Stomach (tissue), 4 donors: ENCODE results near the gene ELF2.
"Not testable (repeated sequence)": the region's sequence is repeated elsewhere in the genome, so short reads cannot be mapped to it uniquely, and the experiment has no call there.

Experiments
- EP300 ChIP-seq: sonication (generic); formaldehyde crosslinking; IDR thresholded peaks from one replicate; pipeline ENCODE4 v1.6.1; 2017; ENCODE audit warnings: antibody characterized with exemption
- POLR2A ChIP-seq, 4 donors: fragments of 450-650 bp; IDR thresholded peaks; one replicate each; pipeline ENCODE4 v1.6.1; 2016; ENCODE audit warnings: antibody characterized with exemption in 4 of 4, control low read depth in 2 of 4, mild to moderate bottlenecking in 1 of 4, moderate library complexity in 1 of 4
- POLR2AphosphoS5 ChIP-seq, 3 donors: sonication (generic); formaldehyde crosslinking; IDR thresholded peaks; one replicate each; pipeline ENCODE4 v1.6.1; 2016; ENCODE audit warnings: antibody characterized with exemption in 3 of 3
- TF ChIP-seq, protein P1 (sequence below), 7 experiments: fragments of 450-650 bp in 4 of 7; fragments of 200-600 bp in 3 of 7; sonication (generic) in 3 of 7; IDR thresholded peaks; one replicate each; pipeline ENCODE4 v1.5.1; 2016 to 2019; ENCODE audit warnings: antibody characterized with exemption in 7 of 7, control low read depth in 2 of 7, mild to moderate bottlenecking in 1 of 7

DNA sequence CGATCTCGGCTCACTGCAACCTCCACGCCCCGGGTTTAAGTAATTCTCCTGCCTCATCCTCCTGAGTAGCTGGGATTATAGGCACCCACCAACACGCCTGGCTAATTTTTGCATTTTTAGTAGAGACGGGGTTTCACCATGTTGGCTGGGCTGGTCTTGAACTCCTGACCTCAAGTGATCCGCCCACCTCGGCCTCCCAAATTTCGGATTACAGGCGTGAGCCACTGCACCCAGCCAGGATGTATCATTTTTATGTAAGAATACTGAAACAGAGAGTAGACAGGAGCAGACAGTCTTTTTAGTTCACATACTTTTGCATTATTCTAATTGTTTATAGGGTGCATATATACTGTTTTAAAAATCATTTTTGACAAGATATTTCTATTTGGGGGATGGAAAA is 36.6 kb upstream of the ELF2 start:
- TF ChIP-seq, protein P1, sequence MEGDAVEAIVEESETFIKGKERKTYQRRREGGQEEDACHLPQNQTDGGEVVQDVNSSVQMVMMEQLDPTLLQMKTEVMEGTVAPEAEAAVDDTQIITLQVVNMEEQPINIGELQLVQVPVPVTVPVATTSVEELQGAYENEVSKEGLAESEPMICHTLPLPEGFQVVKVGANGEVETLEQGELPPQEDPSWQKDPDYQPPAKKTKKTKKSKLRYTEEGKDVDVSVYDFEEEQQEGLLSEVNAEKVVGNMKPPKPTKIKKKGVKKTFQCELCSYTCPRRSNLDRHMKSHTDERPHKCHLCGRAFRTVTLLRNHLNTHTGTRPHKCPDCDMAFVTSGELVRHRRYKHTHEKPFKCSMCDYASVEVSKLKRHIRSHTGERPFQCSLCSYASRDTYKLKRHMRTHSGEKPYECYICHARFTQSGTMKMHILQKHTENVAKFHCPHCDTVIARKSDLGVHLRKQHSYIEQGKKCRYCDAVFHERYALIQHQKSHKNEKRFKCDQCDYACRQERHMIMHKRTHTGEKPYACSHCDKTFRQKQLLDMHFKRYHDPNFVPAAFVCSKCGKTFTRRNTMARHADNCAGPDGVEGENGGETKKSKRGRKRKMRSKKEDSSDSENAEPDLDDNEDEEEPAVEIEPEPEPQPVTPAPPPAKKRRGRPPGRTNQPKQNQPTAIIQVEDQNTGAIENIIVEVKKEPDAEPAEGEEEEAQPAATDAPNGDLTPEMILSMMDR (IDR thresholded peaks at IDR 0.05), result not testable (repeated sequence)
- TF ChIP-seq EP300; POLR2A (IDR thresholded peaks at IDR 0.05); POLR2AphosphoS5 (IDR thresholded peaks at IDR 0.05): not testable (repeated sequence)
